Astrocyte (in vitro differentiated cells and primary cell): ENCODE results near the gene RNF34.

Experiments used
- EZH2 ChIP-seq: IDR thresholded peaks from 2 replicates; pipeline ENCODE4 v1.6.1; 2012; ENCODE audit warnings: mild to moderate bottlenecking, low read length, inconsistent platforms; ENCODE audit not compliant: insufficient read depth
- TF ChIP-seq, protein P1 (sequence below): IDR thresholded peaks from 2 replicates; pipeline ENCODE4 v1.5.1; 2011; ENCODE audit warnings: low read depth, mild to moderate bottlenecking, inconsistent platforms, low read length, moderate library complexity; ENCODE audit not compliant: insufficient read depth

DNA sequence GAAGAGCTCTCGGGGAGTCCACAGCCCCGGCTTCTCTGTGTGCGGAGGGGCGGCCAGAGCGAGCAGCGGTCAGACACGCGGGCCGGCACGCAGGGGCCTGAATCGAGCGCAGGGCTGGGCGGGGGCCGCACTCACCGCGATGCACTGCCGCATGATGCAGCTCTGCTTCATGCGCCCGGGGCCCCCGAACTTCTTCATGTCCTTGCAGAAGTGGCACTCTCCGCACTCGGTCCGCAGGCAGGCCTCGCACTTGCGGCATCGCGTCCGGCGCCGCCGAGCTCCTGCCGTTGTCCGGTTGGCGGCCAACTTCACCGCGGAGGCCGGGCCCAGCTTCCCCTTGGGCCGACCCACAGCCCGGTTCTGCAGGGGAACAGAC lies 53.1 kb downstream of the RNF34 start:
- TF ChIP-seq, protein P1, sequence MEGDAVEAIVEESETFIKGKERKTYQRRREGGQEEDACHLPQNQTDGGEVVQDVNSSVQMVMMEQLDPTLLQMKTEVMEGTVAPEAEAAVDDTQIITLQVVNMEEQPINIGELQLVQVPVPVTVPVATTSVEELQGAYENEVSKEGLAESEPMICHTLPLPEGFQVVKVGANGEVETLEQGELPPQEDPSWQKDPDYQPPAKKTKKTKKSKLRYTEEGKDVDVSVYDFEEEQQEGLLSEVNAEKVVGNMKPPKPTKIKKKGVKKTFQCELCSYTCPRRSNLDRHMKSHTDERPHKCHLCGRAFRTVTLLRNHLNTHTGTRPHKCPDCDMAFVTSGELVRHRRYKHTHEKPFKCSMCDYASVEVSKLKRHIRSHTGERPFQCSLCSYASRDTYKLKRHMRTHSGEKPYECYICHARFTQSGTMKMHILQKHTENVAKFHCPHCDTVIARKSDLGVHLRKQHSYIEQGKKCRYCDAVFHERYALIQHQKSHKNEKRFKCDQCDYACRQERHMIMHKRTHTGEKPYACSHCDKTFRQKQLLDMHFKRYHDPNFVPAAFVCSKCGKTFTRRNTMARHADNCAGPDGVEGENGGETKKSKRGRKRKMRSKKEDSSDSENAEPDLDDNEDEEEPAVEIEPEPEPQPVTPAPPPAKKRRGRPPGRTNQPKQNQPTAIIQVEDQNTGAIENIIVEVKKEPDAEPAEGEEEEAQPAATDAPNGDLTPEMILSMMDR: no peak
- TF ChIP-seq EZH2: no peak
